GM12878 (cell line): ENCODE measurements around the gene CASK.

Experiments
- CBFB ChIP-seq: IDR thresholded peaks from 2 replicates; pipeline ENCODE4 v1.6.1; 2016; ENCODE audit warnings: antibody characterized with exemption, low read depth
- CEBPB ChIP-seq, 2 experiments: fragments of 150-350 bp in 1 of 2; IDR thresholded peaks; 2 replicates each; pipeline ENCODE4 v1.6.1; 2012 to 2014; ENCODE audit warnings: low read depth in 2 of 2, low read length in 2 of 2, borderline replicate concordance in 1 of 2, inconsistent platforms in 1 of 2
- CREB1 ChIP-seq: IDR thresholded peaks from 2 replicates; pipeline ENCODE4 v1.6.1; 2012; ENCODE audit warnings: low read depth, mild to moderate bottlenecking, inconsistent platforms
- CTCF ChIP-seq, 3 experiments: IDR thresholded peaks in 2 of 3; conservative IDR thresholded peaks in 1 of 3; 2 replicates each; pipeline ENCODE4 v1.5.1; 2011; ENCODE audit warnings: low read depth in 3 of 3, low read length in 3 of 3, mild to moderate bottlenecking in 3 of 3, control low read depth in 2 of 3, moderate library complexity in 2 of 3, inconsistent platforms in 1 of 3, mixed read lengths in 1 of 3; ENCODE audit not compliant: control insufficient read depth in 2 of 3, insufficient read depth in 1 of 3; ENCODE audit errors: extremely low read depth in 1 of 3
- E2F4 ChIP-seq: IDR thresholded peaks from 2 replicates; pipeline ENCODE4 v1.6.1; 2012; ENCODE audit warnings: low read depth, low read length, improper control_type of control experiment
- FOS ChIP-seq: IDR thresholded peaks from 3 replicates; pipeline ENCODE4 v1.6.1; 2011; ENCODE audit warnings: borderline replicate concordance; ENCODE audit not compliant: insufficient read length; ENCODE audit errors: extremely low read depth
- KDM1A ChIP-seq: fragments of 200-600 bp; sonication (generic); IDR thresholded peaks from 2 replicates; pipeline ENCODE4 v1.6.1; 2016; ENCODE audit warnings: borderline replicate concordance
- NBN ChIP-seq: fragments of 450-650 bp; IDR thresholded peaks from 2 replicates; pipeline ENCODE4 v1.6.1; 2016
- POLR2A ChIP-seq: IDR thresholded peaks from 2 replicates; pipeline ENCODE4 v1.6.1; 2011; ENCODE audit warnings: low read depth, mild to moderate bottlenecking, low read length
- SMARCA5 ChIP-seq: fragments of 450-650 bp; IDR thresholded peaks from 2 replicates; pipeline ENCODE4 v1.6.1; 2017; ENCODE audit warnings: mild to moderate bottlenecking

DNA sequence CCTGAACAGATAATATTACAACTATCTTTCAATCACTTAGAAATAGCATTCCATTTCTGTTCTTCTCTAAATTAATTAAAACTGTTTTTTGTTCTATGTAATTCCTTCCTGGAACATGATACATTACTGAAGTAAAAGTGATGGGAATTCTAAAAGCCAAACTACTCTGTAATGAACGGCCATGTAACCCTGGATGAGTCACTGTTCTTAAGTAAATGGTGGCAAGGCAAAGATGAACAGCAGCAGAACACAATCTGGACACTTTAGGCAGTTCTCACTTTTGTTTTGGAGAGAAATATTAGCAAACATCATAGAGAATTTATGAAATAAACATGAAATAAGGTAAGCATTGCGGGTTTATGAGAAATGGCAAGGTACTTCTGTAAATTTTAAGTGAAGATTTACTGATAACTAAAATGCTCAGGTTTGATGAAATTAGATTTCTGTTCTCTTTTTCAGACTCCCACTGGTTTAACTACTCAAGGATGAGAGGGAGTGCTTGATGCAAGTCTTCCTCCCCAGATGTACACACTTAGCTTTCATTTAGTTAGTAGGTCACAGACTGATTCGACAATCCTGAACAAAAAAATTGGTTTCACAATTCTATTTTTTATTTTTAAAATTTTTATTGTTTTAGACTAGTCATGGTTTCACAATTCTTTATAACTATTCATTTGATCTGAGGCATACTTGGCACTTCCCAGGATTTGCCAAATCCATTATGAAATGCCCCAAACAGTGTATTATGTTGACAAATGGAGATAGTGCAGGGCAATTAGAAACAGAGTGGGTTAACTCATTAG lies 200.3 kb downstream of the CASK start:
- TF ChIP-seq CTCF (IDR thresholded peaks at IDR 0.05 in 2 of 3, conservative IDR thresholded peaks at IDR 0.05 in 1 of 3; ENCODE audit: control insufficient read depth in 2 of 3, extremely low read depth in 1 of 3, insufficient read depth in 1 of 3, low read depth in 3 of 3, low read length in 3 of 3) (no peak), KDM1A (no peak), POLR2A (no peak), E2F4 (no peak), NBN (no peak), CEBPB (IDR thresholded peaks at IDR 0.05; ENCODE audit: borderline replicate concordance in 1 of 2, low read depth in 2 of 2, low read length in 2 of 2) (no peak), SMARCA5 (no peak), CBFB (no peak), FOS (no peak), CREB1 (no peak)
